Measurements from ENCODE around the gene IL2RA. TPM values are rescaled to one million over a fixed set of nuclear protein-coding genes. Genes with fewer than 3 reads are reported as not detected.
"Not testable (repeated sequence)": the region's sequence is repeated elsewhere in the genome, so short reads cannot be mapped to it uniquely, and the experiment has no call there.

IL2RA gene
- total RNA-seq, 1 donor from 2014 or later: not detected

DNA sequence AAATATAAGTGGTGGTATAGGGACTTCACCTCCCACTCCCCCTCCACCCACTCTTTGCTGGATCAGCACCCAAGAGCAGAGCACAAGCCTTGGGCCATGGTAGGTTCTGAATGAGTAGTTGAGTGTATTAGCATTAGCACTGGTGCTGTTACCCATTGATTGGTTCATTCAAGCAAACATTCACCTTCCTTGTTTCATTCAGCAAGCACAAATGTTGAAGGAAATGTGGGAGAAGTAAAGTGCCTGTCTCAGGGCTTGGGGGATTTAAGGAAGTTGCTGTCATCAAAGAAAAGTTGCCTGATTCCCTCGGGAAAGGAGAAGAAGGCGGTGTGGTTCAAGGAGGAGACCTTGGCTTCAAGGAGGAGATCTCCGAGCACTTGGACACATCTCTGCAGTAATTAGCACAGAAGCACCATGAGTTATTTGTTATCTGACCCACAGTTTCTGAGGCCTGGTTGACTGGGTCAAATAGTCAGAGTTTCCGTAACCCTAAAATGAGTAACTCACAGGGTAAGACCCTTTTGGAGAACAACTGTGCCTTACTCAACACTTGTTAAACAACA, 17.3 kb downstream of the IL2RA start:
- DNase-seq (ENCODE audit: low spot score in 2 of 2): no peak
- no peak for FAIRE-seq

DNA sequence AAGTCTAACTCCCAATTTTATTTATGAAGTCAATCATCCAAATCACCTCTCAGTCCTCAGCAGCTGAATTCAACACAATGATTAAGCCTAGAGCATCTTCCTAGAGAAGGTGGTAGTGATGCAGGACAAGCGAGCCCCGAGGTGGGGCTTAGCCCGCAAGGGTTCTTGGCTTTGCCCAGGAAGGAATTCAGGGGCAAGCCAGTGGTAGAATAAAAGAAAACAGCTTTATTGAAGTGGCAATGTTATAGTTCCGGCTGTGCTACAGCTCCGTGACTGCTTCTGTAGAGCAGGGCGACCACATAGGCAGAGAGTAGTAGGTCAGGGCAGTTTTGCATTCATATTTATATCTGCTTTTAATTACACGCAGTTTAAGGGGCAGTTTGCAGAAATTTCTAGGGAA, 18.1 kb downstream of the IL2RA start:
- no peak for FAIRE-seq
- no peak for DNase-seq (ENCODE audit: low spot score in 2 of 2)

DNA sequence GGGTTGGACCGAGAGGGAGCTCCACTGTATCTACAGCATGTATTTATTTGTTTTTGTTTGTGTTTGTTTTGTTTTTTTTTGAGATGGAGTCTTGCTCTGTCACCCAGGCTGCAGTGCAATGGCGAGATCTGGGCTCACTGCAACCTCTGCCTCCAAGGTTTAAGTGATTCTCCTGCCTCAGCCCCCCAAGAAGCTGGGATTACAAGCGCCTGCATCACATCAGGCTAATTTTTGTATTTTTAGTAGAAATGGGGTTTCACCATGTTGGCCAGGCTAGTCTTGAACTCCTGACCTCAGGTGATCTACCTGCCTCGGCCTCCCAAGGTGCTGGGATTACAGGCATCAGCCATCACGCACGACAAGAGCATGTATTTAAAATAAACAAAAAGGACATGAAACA, 18.8 kb downstream of the IL2RA start:
- not testable (repeated sequence) for FAIRE-seq; DNase-seq (ENCODE audit: low spot score in 2 of 2)

GRCh38 chr10:6040205-6040604, 22.0 kb downstream of the IL2RA start:
- DNase-seq (ENCODE audit: low spot score in 2 of 2) (no peak), FAIRE-seq (no peak)

DNA sequence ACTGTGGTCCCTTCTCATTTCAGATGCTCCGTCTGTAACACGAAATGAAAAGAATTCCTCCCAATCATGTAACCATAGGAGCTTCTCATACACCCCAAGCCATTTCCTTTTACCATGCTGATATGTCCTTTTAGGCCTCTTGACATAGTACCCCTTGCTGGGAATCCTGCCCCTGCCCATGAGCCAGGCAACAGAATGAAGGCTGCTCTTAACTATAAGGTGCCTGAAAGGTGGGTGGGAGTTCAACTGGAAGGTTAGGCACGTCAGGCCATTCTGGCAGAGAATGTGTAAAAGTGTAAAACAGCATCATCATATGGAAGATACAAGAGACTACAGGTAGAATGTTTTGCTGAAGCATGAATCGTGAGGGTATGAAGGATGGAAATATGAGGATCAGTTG, 22.5 kb downstream of the IL2RA start:
- FAIRE-seq (no peak), DNase-seq (ENCODE audit: low spot score in 2 of 2) (no peak)

DNA sequence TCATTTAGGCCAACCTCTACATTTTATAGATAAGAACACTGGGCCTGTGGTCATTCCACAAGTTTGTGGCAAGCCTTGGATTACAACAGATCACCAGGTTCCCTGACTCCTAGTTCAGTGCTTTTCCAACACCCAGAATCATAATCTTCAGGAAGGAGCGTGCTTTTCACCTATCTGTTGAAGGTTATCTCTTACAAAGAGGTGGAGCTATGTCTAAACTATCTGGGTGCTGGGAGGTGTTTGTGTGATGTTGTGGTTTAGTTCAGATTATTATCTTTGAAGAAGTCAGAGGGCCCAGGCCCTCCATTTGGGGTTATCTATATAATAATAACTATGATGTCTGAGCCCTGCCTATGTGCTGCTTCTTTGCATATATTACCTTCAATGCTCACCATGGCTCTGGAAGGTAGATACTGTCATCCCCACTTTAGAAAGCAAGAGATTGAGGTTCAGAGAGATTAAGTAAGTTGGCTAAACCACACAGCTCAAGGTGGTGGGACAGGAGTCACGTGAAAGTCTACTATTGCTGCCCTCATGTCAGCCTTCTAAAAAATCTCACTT, 24.0 kb downstream of the IL2RA start:
- FAIRE-seq (no peak), DNase-seq (ENCODE audit: low spot score in 2 of 2) (no peak)

DNA sequence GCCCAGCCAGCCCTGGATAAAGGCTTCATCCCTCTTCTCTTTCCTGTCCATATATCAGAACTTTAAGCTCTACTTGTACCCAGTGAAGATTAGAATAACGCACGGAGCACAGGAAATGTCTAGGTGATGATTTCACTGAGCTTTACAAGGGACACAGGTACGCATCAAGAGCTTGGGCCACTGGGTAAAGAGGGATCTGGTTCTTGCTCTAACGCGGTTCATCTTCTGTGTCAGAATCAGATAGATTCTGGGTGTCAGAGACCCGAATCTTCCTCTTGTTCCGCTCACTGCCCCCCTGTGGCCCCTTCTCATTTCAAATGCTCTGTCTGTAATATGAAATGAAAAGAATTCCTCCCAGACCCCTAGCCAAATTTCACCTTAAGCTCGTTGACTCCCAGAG, 24.7 kb downstream of the IL2RA start:
- DNase-seq (ENCODE audit: low spot score in 2 of 2) (no peak), FAIRE-seq (no peak)

DNA sequence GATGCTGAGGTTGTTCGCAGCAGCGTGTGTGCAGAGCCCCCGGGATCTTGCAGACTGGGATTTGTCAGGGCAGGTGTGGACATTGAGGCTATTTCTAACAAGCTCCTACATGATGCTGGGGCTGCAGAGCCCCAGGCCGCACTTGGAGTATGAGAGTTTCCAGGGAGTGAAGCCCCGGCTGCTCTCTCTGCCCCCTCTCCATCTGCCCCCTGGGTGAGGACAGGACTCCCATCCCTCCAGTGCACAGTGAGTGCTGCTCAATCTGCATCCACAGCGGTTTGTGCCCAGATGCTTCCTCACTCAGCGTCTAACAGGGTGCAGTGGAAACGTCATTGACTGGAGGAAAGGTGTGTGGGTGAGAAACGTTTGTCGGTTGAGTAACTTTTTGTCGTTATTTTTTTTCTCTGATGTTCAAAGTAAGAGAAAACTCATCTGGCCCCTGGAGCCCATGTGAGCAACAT, 25.3 kb downstream of the IL2RA start:
- FAIRE-seq: no peak
- no peak for DNase-seq (ENCODE audit: low spot score in 2 of 2)

GRCh38 chr10:6035931-6036575, 26.1 kb downstream of the IL2RA start:
- DNase-seq (ENCODE audit: low spot score in 2 of 2) (no peak), FAIRE-seq (no peak)

- FAIRE-seq: no peak
Measured at GRCh38 chr10:6035101-6035834, 26.9 kb downstream of the IL2RA start.

GRCh38 chr10:6034371-6034770, 27.8 kb downstream of the IL2RA start:
- no peak for DNase-seq (ENCODE audit: low spot score in 2 of 2)
- FAIRE-seq: no peak

More at GRCh38 chr10:6035101-6035834, 26.9 kb downstream of the IL2RA start:
- no peak for DNase-seq (ENCODE audit: low spot score in 2 of 2)

DNA sequence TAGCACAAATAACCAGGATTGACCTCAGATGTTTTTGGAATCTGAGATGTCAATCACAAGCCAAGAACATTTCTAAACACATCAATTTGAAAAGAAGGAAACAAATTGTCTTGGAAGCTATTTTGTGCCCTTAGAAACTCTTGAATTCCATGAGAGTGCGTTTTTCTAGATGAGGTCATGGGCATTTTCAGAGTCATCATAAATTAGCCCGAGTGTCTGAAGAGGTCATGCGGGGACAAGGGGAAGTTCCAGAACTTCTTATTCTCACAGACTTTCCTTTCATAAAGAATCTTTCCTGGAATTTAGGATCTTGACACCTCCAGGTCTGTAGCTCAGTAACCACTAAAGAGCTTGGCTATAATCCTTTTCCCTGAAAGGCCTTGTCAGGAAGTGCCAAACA, 28.2 kb downstream of the IL2RA start:
- FAIRE-seq (no peak), DNase-seq (ENCODE audit: low spot score in 2 of 2) (no peak)

- FAIRE-seq (no peak), DNase-seq (ENCODE audit: low spot score in 2 of 2) (no peak)
Measured at GRCh38 chr10:6030940-6031339, 31.2 kb downstream of the IL2RA start.

DNA sequence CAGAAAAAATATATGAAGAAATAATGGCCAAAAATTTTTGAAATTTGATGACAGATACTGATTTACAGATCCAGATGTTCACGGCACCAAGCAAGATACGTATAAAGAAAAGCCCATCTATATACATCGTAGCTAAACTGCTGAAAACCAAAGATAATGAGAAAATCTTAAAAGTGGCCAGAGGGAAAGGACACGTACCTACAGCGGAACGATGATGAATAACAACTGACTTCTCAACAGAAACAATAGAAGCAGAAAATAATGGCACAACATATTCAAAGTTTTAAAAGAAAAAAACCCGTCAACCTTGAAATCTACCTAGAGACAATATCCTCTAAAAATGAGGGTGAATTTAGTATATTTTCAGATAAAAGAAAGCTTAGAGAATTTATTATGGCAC, 31.9 kb downstream of the IL2RA start:
- no peak for FAIRE-seq
- DNase-seq (ENCODE audit: low spot score in 2 of 2): no peak

GRCh38 chr10:6027929-6028328, 34.2 kb downstream of the IL2RA start:
- FAIRE-seq: no peak
- no peak for DNase-seq (ENCODE audit: low spot score in 2 of 2)

- DNase-seq (ENCODE audit: low spot score in 2 of 2) (no peak), FAIRE-seq (no peak)
Measured at GRCh38 chr10:6025683-6026255, 36.4 kb downstream of the IL2RA start.

DNA sequence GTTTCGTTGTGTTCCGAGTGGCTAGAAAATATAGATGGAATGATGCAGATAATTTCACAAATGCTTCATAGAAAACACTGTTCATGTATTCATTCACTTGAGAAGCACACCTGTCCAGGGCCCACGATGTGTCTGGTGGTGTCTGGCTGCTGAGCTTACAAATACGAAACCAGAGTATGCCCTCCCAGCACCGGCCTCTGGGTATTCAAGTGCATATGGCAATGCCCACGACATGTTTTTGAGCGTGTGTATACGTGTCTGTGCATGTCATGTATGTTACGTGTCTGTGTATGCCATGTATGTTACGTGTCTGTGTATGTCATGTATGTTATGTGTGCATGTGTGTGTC, 37.9 kb downstream of the IL2RA start:
- DNase-seq (ENCODE audit: low spot score in 2 of 2): no peak
- no peak for FAIRE-seq

DNA sequence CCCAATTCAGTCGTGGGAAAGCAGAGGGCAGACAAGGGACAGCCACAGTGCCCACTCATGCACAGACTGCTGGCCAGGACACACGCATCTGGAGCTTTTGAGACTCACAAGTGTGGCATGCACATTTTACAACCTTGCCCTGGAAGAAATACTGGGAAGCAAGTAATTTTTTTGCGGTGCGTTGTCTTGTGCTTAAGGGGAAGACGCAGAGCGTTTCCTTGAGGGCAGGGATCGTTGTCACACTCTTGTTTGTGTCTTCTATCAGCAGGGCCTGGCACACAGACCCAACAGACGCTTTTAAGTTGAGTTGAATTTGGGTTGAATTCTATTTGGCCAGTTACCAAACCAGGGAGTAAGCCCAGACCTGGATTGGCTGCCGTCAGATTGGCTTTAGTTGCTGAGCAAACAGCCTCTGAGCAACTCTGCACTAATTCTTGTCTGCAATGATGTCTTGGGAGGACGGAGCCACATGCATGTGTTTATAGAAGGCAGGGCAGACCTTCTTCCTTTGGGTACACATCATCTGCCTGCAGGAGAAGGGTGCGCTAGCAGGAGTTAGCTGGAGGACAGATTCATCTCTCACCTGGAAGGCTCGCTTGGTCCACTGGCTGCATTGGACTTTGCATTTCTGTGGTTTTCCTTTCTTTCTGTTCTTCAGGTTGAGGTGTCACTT, 38.4 kb downstream of the IL2RA start:
- no peak for DNase-seq (ENCODE audit: low spot score in 2 of 2)

GRCh38 chr10:6022660-6023059, 39.5 kb downstream of the IL2RA start:
- no peak for DNase-seq (ENCODE audit: low spot score in 2 of 2)
- no peak for FAIRE-seq

More for the DNA sequence above, 38.4 kb downstream of the IL2RA start:
- FAIRE-seq: no peak

DNA sequence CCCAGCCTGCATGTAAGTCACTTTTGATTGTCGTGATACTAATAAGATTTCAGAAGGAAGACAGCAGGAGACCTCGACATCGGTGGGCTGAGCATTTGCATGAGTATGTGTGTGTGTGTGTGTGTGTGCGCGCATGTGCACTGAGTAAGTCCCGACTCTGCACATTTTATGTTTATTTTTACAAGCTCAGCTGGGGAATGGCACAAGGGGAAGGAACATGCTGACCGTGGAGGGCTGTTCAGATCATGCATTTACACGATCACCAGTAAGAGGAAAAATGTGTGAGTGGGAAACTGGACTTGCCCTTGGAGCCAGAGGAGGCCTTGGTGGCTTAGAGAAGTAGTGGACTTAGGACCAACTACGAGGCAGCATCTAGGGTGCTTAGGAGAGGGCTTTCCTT, 41.3 kb downstream of the IL2RA start:
- no peak for FAIRE-seq
- DNase-seq (ENCODE audit: low spot score in 2 of 2): no peak

- FAIRE-seq (no peak), DNase-seq (ENCODE audit: low spot score in 2 of 2) (no peak)
Measured at GRCh38 chr10:6019796-6020195, 42.4 kb downstream of the IL2RA start.
